SK-N-SH (cell line): Measurements from ENCODE around the gene GSE1. TPM values are rescaled to one million over a fixed set of nuclear protein-coding genes. Genes with fewer than 3 reads are reported as not detected.
A peak's percentile ranks its signal among the peaks of the same experiment; 100 is the strongest.

ENCODE experiments used
- CTCF ChIA-PET: fragments of 300-600, 350-600 bp; formaldehyde crosslinking; extraction: SDS; loops from one replicate; lab custom pipeline; 2021; lab: Yijun Ruan, JAX
- POLR2A ChIA-PET: fragments of 350-600 bp; sonication (Branson Sonifier 250); formaldehyde crosslinking; extraction: SDS; loops from one replicate; lab custom pipeline; 2020; ENCODE audit warnings: antibody characterized with exemption, inconsistent platforms; lab: Yijun Ruan, JAX
- DNase-seq: peaks from one replicate; pipeline ENCODE4 v3.0.0; 2012
- H2AFZ ChIP-seq: fragments of 200-600 bp; sonication (generic); 2 replicates; pipeline ENCODE4 v1.8.1; 2016; ENCODE audit warnings: antibody characterized with exemption, mild to moderate bottlenecking, low read depth
- H3F3A ChIP-seq: fragments of 200-600 bp; sonication (generic); replicated peaks from 2 replicates; pipeline ENCODE3; 2016; ENCODE audit warnings: antibody characterized with exemption, mild to moderate bottlenecking; ENCODE audit not compliant: insufficient read depth
- H3K27ac ChIP-seq, 2 experiments: fragments of 200-500 bp in 1 of 2; fragments of 200-600 bp in 1 of 2; sonication (Bioruptor generic) in 1 of 2; sonication (generic), shearing (Covaris generic) in 1 of 2; 2 replicates each; pipeline versions ENCODE4 v1.5.1 to v1.6.1; 2014 to 2016; ENCODE audit warnings: low read depth in 2 of 2, inconsistent platforms in 1 of 2, low read length in 1 of 2, mild to moderate bottlenecking in 1 of 2, mixed read lengths in 1 of 2
- H3K27me3 ChIP-seq: fragments of 200-600 bp; sonication (generic), shearing (Covaris generic); 2 replicates; pipeline ENCODE4 v1.6.1; 2016; ENCODE audit warnings: mixed run types; ENCODE audit not compliant: insufficient read depth
- H3K36me3 ChIP-seq, 2 experiments: fragments of 200-500 bp in 1 of 2; fragments of 200-600 bp in 1 of 2; sonication (Bioruptor generic) in 1 of 2; sonication (generic) in 1 of 2; replicated peaks in 1 of 2; 2 replicates each; pipeline versions ENCODE3 to v1.5.1; 2014 to 2016; ENCODE audit warnings: low read length in 1 of 2, mild to moderate bottlenecking in 1 of 2; ENCODE audit not compliant: insufficient read depth in 2 of 2, control insufficient read depth in 1 of 2
- H3K4me1 ChIP-seq, 2 experiments: fragments of 200-500 bp in 1 of 2; fragments of 200-600 bp in 1 of 2; sonication (Bioruptor generic) in 1 of 2; sonication (generic), shearing (Covaris generic) in 1 of 2; 2 replicates each; pipeline versions ENCODE4 v1.5.1 to v1.6.1; 2014 to 2016; ENCODE audit warnings: low read depth in 1 of 2, low read length in 1 of 2, mixed run types in 1 of 2; ENCODE audit not compliant: insufficient read depth in 2 of 2, control insufficient read depth in 1 of 2
- H3K4me2 ChIP-seq: fragments of 200-600 bp; sonication (generic), shearing (Covaris generic); 2 replicates; pipeline ENCODE4 v1.6.1; 2017; ENCODE audit warnings: mixed run types
- H3K4me3 ChIP-seq, 2 experiments: fragments of 200-500 bp in 1 of 2; fragments of 200-600 bp in 1 of 2; sonication (Bioruptor generic) in 1 of 2; sonication (generic), shearing (Covaris generic) in 1 of 2; 2 replicates each; pipeline versions ENCODE4 v1.5.1 to v1.8.1; 2014 to 2016; ENCODE audit warnings: low read depth in 2 of 2, inconsistent platforms in 1 of 2, low read length in 1 of 2, mild to moderate bottlenecking in 1 of 2, mixed read lengths in 1 of 2, moderate library complexity in 1 of 2
- H3K79me2 ChIP-seq: fragments of 200-600 bp; sonication (generic); 2 replicates; pipeline ENCODE4 v1.8.1; 2017; ENCODE audit warnings: mild to moderate bottlenecking; ENCODE audit not compliant: insufficient read depth
- H3K9ac ChIP-seq: fragments of 200-600 bp; sonication (generic); 2 replicates; pipeline ENCODE4 v1.6.1; 2017; ENCODE audit warnings: mixed run types
- H3K9me2 ChIP-seq: fragments of 200-600 bp; sonication (generic); 2 replicates; pipeline ENCODE4 v1.6.1; 2017; ENCODE audit warnings: mixed run types
- H3K9me3 ChIP-seq: fragments of 200-600 bp; sonication (generic); 2 replicates; pipeline ENCODE4 v1.6.1; 2017; ENCODE audit warnings: mixed run types, mild to moderate bottlenecking, moderate library complexity
- H4K20me1 ChIP-seq: fragments of 200-600 bp; sonication (generic); 2 replicates; pipeline ENCODE4 v1.6.1; 2017; ENCODE audit warnings: mild to moderate bottlenecking, mixed run types; ENCODE audit not compliant: insufficient read depth
- ELF1 ChIP-seq: IDR thresholded peaks from 2 replicates; pipeline ENCODE4 v1.4.0; 2012
- FOXJ3 ChIP-seq: sonication (generic); formaldehyde crosslinking; IDR thresholded peaks from 2 replicates; pipeline ENCODE4 v1.5.1; 2020; ENCODE audit warnings: mild to moderate bottlenecking, missing genetic modification reagents
- JUND ChIP-seq: IDR thresholded peaks from 2 replicates; pipeline ENCODE4 v1.4.0; 2012
- MEF2A ChIP-seq: IDR thresholded peaks from 2 replicates; pipeline ENCODE4 v1.4.0; 2012; ENCODE audit warnings: low read depth, borderline replicate concordance
- MXI1 ChIP-seq: IDR thresholded peaks from 2 replicates; pipeline ENCODE4 v1.6.1; 2012; ENCODE audit warnings: mild to moderate bottlenecking, low read depth, low read length, improper control_type of control experiment
- NFIC ChIP-seq: IDR thresholded peaks from 2 replicates; pipeline ENCODE4 v1.4.0; 2012; ENCODE audit warnings: borderline replicate concordance
- NRF1 ChIP-seq: IDR thresholded peaks from 2 replicates; pipeline ENCODE4 v1.6.1; 2012; ENCODE audit warnings: low read depth, mild to moderate bottlenecking, low read length
- RCOR1 ChIP-seq: fragments of 150-350 bp; IDR thresholded peaks from 2 replicates; pipeline ENCODE4 v1.6.1; 2017; ENCODE audit warnings: antibody characterized with exemption, low read length
- RXRA ChIP-seq: IDR thresholded peaks from 2 replicates; pipeline ENCODE4 v1.4.0; 2012; ENCODE audit warnings: low read depth, mild to moderate bottlenecking, borderline replicate concordance
- SMC3 ChIP-seq: IDR thresholded peaks from 2 replicates; pipeline ENCODE4 v1.6.1; 2012; ENCODE audit warnings: low read depth, low read length, improper control_type of control experiment
- TAF1 ChIP-seq: IDR thresholded peaks from 2 replicates; pipeline ENCODE4 v1.6.1; 2012; ENCODE audit warnings: low read depth, mild to moderate bottlenecking, low read length, moderate library complexity, borderline replicate concordance
- TEAD4 ChIP-seq: IDR thresholded peaks from 2 replicates; pipeline ENCODE4 v1.4.0; 2012; ENCODE audit warnings: mild to moderate bottlenecking, borderline replicate concordance; ENCODE audit not compliant: insufficient read depth
- WGBS: methylation state at CpG from one replicate; pipeline ENCODE4 v1.1.6; 2017; ENCODE audit warnings: low lambda C conversion rate; 5-methylcytosine and 5-hydroxymethylcytosine counted together
- polyA plus RNA-seq, 3 experiments: library from polyadenylated mRNA; depleted of rRNA; stranded (reverse); fragments of >200 nt; gene quantifications; 2 replicates each; pipeline ENCODE4 v1.2.3, GENCODE V29; 2012
- TF ChIP-seq, protein P1 (sequence below): IDR thresholded peaks from 2 replicates; pipeline ENCODE4 v1.4.0; 2012; ENCODE audit warnings: low read depth
- TF ChIP-seq, protein P2 (sequence below): IDR thresholded peaks from 2 replicates; pipeline ENCODE4 v1.4.0; 2012; ENCODE audit warnings: low read depth, borderline replicate concordance
- TF ChIP-seq, protein P3 (sequence below): IDR thresholded peaks from 2 replicates; pipeline ENCODE4; 2012
- TF ChIP-seq, protein P4 (sequence below): fragments of 200-600 bp; sonication (generic); IDR thresholded peaks from 2 replicates; pipeline ENCODE4 v1.6.1; 2017; ENCODE audit warnings: antibody characterized with exemption, mild to moderate bottlenecking, moderate library complexity
- TF ChIP-seq, protein P5 (sequence below): IDR thresholded peaks from 2 replicates; pipeline ENCODE4 v1.4.0; 2012; ENCODE audit warnings: low read depth, borderline replicate concordance

Gene GSE1
- polyA plus RNA-seq, 1 of the 3 experiments (the other 2 are of a cell fraction), result 26.5 TPM

DNA sequence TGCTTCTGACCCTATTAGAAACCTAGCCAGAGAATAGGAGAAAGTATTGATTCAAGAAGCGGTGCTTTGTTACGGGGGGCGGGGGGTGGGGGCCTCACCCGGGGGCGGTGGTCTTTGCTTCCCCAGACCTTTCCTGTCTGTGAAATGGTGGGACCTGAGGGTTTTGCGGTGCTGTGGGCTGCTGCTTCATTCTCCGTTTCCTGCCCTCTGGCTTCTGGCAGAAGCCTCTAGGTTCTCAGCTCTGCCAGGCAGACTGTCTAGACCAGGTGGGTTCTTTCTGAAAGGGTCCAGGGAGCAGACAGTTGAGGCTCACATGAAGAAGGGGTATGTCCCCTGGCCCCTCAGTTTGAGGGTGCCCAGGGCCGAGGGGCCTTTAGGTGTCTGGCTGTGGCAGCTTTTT is 14.0 kb downstream of the GSE1 start:
- POLR2A ChIA-PET, result interaction anchor here (0.8 to 1.7 kb wide), 3 partner anchors 11 to 70 kb away, joined by 3 to 9 read pairs (median 4); no protein-coding TSS in a partner anchor
- H3F3A ChIP-seq, result no peaks in the 10 kb centered on the region
- no peak overlapping the region for H3K9ac ChIP-seq
- H3K79me2 ChIP-seq, result peaks cover 79% of the 10 kb centered on the region
- DNase-seq, result peak; percentile 65
- CTCF ChIA-PET, result interaction anchor here (1.0 to 10.3 kb wide), 7 partner anchors 10 to 374 kb away, joined by 3 to 106 read pairs (median 5); partner anchors contain the start of gene GSE1
- no peaks in the 10 kb centered on the region for H3K9me2 ChIP-seq
- H3K27me3 ChIP-seq, result no peaks in the 10 kb centered on the region
- no peaks in the 10 kb centered on the region for H3K9me3 ChIP-seq
- H2AFZ ChIP-seq, result no peak overlapping the region
- H4K20me1 ChIP-seq, result peaks cover 99% of the 10 kb centered on the region
- H3K4me1 ChIP-seq, result peaks cover 6 to 81% of the 10 kb centered on the region in 2 experiments; a peak in 3 of 4 replicates
- H3K36me3 ChIP-seq, result peaks cover 0 to 11% of the 10 kb centered on the region in 2 experiments
- H3K27ac ChIP-seq, result peak overlapping the region in 1 of 2 experiments; percentile 97; a peak in 2 of 4 replicates
- no peak overlapping the region for H3K4me3 ChIP-seq
- 89% methylated on average over 7 of the region's 8 CpGs for WGBS
- H3K4me2 ChIP-seq, result no peak overlapping the region
- TF ChIP-seq JUND (no peak), MEF2A (no peak), NFIC (no peak), MXI1 (no peak), NRF1 (no peak), TAF1 (no peak), RXRA (no peak), TEAD4 (no peak), ELF1 (no peak), SMC3 (no peak), FOXJ3 (no peak), RCOR1 (no peak)
- TF ChIP-seq, protein P1, sequence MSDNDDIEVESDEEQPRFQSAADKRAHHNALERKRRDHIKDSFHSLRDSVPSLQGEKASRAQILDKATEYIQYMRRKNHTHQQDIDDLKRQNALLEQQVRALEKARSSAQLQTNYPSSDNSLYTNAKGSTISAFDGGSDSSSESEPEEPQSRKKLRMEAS, result no peak
- TF ChIP-seq, protein P2, sequence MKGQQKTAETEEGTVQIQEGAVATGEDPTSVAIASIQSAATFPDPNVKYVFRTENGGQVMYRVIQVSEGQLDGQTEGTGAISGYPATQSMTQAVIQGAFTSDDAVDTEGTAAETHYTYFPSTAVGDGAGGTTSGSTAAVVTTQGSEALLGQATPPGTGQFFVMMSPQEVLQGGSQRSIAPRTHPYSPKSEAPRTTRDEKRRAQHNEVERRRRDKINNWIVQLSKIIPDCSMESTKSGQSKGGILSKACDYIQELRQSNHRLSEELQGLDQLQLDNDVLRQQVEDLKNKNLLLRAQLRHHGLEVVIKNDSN, result no peak
- TF ChIP-seq, protein P3, sequence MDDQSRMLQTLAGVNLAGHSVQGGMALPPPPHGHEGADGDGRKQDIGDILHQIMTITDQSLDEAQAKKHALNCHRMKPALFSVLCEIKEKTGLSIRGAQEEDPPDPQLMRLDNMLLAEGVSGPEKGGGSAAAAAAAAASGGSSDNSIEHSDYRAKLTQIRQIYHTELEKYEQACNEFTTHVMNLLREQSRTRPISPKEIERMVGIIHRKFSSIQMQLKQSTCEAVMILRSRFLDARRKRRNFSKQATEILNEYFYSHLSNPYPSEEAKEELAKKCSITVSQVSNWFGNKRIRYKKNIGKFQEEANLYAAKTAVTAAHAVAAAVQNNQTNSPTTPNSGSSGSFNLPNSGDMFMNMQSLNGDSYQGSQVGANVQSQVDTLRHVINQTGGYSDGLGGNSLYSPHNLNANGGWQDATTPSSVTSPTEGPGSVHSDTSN, result no peak
- TF ChIP-seq, protein P4, sequence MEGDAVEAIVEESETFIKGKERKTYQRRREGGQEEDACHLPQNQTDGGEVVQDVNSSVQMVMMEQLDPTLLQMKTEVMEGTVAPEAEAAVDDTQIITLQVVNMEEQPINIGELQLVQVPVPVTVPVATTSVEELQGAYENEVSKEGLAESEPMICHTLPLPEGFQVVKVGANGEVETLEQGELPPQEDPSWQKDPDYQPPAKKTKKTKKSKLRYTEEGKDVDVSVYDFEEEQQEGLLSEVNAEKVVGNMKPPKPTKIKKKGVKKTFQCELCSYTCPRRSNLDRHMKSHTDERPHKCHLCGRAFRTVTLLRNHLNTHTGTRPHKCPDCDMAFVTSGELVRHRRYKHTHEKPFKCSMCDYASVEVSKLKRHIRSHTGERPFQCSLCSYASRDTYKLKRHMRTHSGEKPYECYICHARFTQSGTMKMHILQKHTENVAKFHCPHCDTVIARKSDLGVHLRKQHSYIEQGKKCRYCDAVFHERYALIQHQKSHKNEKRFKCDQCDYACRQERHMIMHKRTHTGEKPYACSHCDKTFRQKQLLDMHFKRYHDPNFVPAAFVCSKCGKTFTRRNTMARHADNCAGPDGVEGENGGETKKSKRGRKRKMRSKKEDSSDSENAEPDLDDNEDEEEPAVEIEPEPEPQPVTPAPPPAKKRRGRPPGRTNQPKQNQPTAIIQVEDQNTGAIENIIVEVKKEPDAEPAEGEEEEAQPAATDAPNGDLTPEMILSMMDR, result no peak
- TF ChIP-seq, protein P5, sequence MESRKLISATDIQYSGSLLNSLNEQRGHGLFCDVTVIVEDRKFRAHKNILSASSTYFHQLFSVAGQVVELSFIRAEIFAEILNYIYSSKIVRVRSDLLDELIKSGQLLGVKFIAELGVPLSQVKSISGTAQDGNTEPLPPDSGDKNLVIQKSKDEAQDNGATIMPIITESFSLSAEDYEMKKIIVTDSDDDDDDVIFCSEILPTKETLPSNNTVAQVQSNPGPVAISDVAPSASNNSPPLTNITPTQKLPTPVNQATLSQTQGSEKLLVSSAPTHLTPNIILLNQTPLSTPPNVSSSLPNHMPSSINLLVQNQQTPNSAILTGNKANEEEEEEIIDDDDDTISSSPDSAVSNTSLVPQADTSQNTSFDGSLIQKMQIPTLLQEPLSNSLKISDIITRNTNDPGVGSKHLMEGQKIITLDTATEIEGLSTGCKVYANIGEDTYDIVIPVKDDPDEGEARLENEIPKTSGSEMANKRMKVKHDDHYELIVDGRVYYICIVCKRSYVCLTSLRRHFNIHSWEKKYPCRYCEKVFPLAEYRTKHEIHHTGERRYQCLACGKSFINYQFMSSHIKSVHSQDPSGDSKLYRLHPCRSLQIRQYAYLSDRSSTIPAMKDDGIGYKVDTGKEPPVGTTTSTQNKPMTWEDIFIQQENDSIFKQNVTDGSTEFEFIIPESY, result no peak
